ENCODE data around the gene CAMK4. TPM values are rescaled to one million over a fixed set of nuclear protein-coding genes. Genes with fewer than 3 reads are reported as not detected.

CAMK4 gene
- total RNA-seq, 1 experiment from 2014 or later = 6.3 TPM

DNA sequence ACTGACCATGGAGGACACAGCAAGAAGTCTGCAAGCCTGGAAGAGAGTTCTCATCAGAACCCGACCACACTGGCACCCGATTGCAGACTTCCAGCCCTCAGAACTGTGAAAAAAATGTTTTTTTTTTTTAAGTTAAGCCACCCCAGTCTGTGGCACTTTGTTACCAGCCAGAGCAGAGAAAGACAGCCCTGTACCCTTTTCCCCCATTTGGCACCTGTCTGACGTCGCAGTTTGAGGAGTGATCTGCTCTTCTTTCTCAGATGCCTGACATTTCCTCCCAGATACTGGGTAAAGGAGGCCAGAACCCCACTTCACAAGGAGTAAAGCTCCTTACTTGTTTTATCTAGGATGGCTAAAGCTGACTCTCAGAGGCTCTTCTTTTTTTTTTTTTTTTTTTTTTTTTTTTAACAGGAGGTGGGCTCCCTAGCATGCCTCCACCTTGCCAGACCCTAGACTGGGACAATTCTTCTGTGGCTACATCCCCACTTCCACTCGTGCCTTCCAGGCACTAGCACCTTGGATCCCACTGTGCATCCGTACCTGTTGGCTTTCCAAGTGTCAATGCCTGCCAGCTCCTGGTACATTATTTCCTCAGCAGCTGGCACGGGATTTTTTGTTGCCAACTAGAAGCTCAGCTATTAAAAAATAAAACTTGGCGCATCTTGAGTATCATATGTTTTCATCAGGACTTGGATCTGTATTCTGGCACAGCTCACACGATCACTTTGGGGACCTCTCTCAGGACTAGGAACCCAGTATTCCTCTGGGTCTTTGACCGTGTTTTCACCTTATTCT is 14.4 kb downstream of the CAMK4 start:
- H3K18ac ChIP-seq (ENCODE audit: insufficient read length, low read depth, low read length) = no peak overlapping the region
- DNase-seq = no peak
- H3K27ac Mint-ChIP-seq = no peak overlapping the region; a peak in 1 of 7 replicates
- no peaks in the 10 kb centered on the region for H3K27me3 ChIP-seq (ENCODE audit: insufficient read depth, low read length)
- H3K23me2 ChIP-seq (ENCODE audit: insufficient read length, low read depth, low read length, poor library complexity, severe bottlenecking) = no peaks in the 10 kb centered on the region
- H4K91ac ChIP-seq (ENCODE audit: insufficient read length, low read depth, low read length) = no peak overlapping the region
- H3K14ac ChIP-seq (ENCODE audit: insufficient read depth, low read length) = no peak overlapping the region; the same call in 1 of the 2 replicates
- H3K79me2 ChIP-seq (ENCODE audit: insufficient read depth, low read length) = no peaks in the 10 kb centered on the region
- peaks cover 10 to 11% of the 10 kb centered on the region in 2 experiments for H3K4me1 Mint-ChIP-seq
- H3K23ac ChIP-seq (ENCODE audit: insufficient read length, low read depth, low read length) = no peak overlapping the region
- H4K8ac ChIP-seq (replicated peaks; ENCODE audit: insufficient read length, low read depth, low read length) = no peak overlapping the region
- no peak overlapping the region for H2AK5ac ChIP-seq (ENCODE audit: insufficient read length, low read length)
- H3K9me3 Mint-ChIP-seq = no peaks in the 10 kb centered on the region
- no peak overlapping the region for H2BK12ac ChIP-seq (ENCODE audit: insufficient read length, low read depth, low read length)
- no peak overlapping the region for H4K5ac ChIP-seq (ENCODE audit: insufficient read length, low read depth, low read length)
- H2BK20ac ChIP-seq (ENCODE audit: low read depth, low read length, poor library complexity, severe bottlenecking) = no peak overlapping the region
- TF ChIP-seq, protein P1, sequence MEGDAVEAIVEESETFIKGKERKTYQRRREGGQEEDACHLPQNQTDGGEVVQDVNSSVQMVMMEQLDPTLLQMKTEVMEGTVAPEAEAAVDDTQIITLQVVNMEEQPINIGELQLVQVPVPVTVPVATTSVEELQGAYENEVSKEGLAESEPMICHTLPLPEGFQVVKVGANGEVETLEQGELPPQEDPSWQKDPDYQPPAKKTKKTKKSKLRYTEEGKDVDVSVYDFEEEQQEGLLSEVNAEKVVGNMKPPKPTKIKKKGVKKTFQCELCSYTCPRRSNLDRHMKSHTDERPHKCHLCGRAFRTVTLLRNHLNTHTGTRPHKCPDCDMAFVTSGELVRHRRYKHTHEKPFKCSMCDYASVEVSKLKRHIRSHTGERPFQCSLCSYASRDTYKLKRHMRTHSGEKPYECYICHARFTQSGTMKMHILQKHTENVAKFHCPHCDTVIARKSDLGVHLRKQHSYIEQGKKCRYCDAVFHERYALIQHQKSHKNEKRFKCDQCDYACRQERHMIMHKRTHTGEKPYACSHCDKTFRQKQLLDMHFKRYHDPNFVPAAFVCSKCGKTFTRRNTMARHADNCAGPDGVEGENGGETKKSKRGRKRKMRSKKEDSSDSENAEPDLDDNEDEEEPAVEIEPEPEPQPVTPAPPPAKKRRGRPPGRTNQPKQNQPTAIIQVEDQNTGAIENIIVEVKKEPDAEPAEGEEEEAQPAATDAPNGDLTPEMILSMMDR (conservative IDR thresholded peaks at IDR 0.05) = no peak
- H3K79me1 ChIP-seq (ENCODE audit: insufficient read depth, low read depth, low read length, poor library complexity, severe bottlenecking) = no peaks in the 10 kb centered on the region
- no peak overlapping the region for H2BK120ac ChIP-seq (ENCODE audit: low read depth, low read length, poor library complexity, severe bottlenecking)
- H3K27me3 Mint-ChIP-seq (ENCODE audit: low read depth) = no peaks in the 10 kb centered on the region
- H3K4me1 ChIP-seq (ENCODE audit: insufficient read depth, low read length) = no peaks in the 10 kb centered on the region
- H3K4me3 Mint-ChIP-seq = no peak overlapping the region
- H3K27ac ChIP-seq (ENCODE audit: insufficient read length, low read depth, low read length) = no peak overlapping the region
- no CpG with 5 or more reads among the region's 10 CpGs for WGBS (ENCODE audit: extremely low coverage, insufficient read length, low lambda C conversion rate)
- H2BK15ac ChIP-seq (ENCODE audit: low read depth, low read length) = no peak overlapping the region
- H3T11ph ChIP-seq (ENCODE audit: low read length) = no peak overlapping the region
- no peak overlapping the region for H2AFZ ChIP-seq (ENCODE audit: low read length)
- no peak overlapping the region for H3K56ac ChIP-seq (ENCODE audit: insufficient read length, low read depth, low read length)
- no peak overlapping the region for H2BK5ac ChIP-seq (ENCODE audit: insufficient read length, low read length)
- H3K9me3 ChIP-seq (ENCODE audit: control insufficient read depth, low read depth, low read length) = no peaks in the 10 kb centered on the region
- no peak overlapping the region for H3K4me2 ChIP-seq (ENCODE audit: insufficient read depth, insufficient read length, low read length)
- H3K4ac ChIP-seq (ENCODE audit: low read depth, low read length) = no peak overlapping the region
- H4K20me1 ChIP-seq (ENCODE audit: control insufficient read depth, insufficient read depth, insufficient read length) = no peaks in the 10 kb centered on the region
- no peaks in the 10 kb centered on the region for H3K36me3 Mint-ChIP-seq (ENCODE audit: insufficient read depth in 1 of 3, low read depth in 3 of 3)
- H3K9ac ChIP-seq (ENCODE audit: extremely low read depth, insufficient read length, low read length) = no peak overlapping the region
